Measurements from ENCODE around the gene RGS19.

Gene RGS19

GRCh38 chr20:64027981-64028685 is 51.2 kb downstream of the RGS19 start:
- POLR2A ChIA-PET, result no interaction called here
- H3K4me3 ChIP-seq (ENCODE audit: low read depth, low read length), result no peak overlapping the region
- DNase-seq (ENCODE audit: low read depth, low spot score), result no peak
- no peak for TF ChIP-seq CTCF (IDR thresholded peaks at IDR 0.05; ENCODE audit: insufficient read depth, low read length, missing control alignments)
- CTCF ChIA-PET, result interaction anchor here (0.7 to 4.8 kb wide), 3 partner anchors 11 to 47 kb away, joined by 4 to 32 read pairs (median 4); partner anchors contain the start of gene PRPF6

GRCh38 chr20:64025826-64026412 is 53.4 kb downstream of the RGS19 start:
- CTCF ChIA-PET, result interaction anchor here (1.3 to 4.8 kb wide), 3 partner anchors 13 to 94 kb away, joined by 3 to 32 read pairs (median 4); no protein-coding TSS in a partner anchor
- no peak for TF ChIP-seq CTCF (IDR thresholded peaks at IDR 0.05; ENCODE audit: insufficient read depth, low read length, missing control alignments)
- no peak overlapping the region for H3K4me3 ChIP-seq (ENCODE audit: low read depth, low read length)
- POLR2A ChIA-PET, result no interaction called here
- no peak for DNase-seq (ENCODE audit: low read depth, low spot score)

GRCh38 chr20:64025101-64025825 is 54.1 kb downstream of the RGS19 start:
- no peak for TF ChIP-seq CTCF (IDR thresholded peaks at IDR 0.05; ENCODE audit: insufficient read depth, low read length, missing control alignments)
- H3K4me3 ChIP-seq (ENCODE audit: low read depth, low read length), result no peak overlapping the region
- POLR2A ChIA-PET, result no interaction called here
- DNase-seq (ENCODE audit: low read depth, low spot score), result no peak
- CTCF ChIA-PET, result interaction anchor here (1.3 to 4.8 kb wide), 3 partner anchors 14 to 95 kb away, joined by 3 to 32 read pairs (median 4); no protein-coding TSS in a partner anchor

GRCh38 chr20:64024141-64024990 is 55.0 kb downstream of the RGS19 start:
- CTCF ChIA-PET, result interaction anchor here (1.3 to 4.8 kb wide), 3 partner anchors 15 to 96 kb away, joined by 3 to 32 read pairs (median 4); no protein-coding TSS in a partner anchor
- H3K4me3 ChIP-seq (ENCODE audit: low read depth, low read length), result no peak overlapping the region
- POLR2A ChIA-PET, result no interaction called here
- TF ChIP-seq CTCF (IDR thresholded peaks at IDR 0.05; ENCODE audit: insufficient read depth, low read length, missing control alignments), result no peak
- DNase-seq (ENCODE audit: low read depth, low spot score), result no peak

GRCh38 chr20:64023361-64024140 is 55.8 kb downstream of the RGS19 start:
- no peak overlapping the region for H3K4me3 ChIP-seq (ENCODE audit: low read depth, low read length)
- CTCF ChIA-PET, result interaction anchor here (1.6 kb wide), 1 partner anchor 16 kb away, joined by 10 read pairs; no protein-coding TSS in a partner anchor
- TF ChIP-seq CTCF (IDR thresholded peaks at IDR 0.05; ENCODE audit: insufficient read depth, low read length, missing control alignments), result no peak
- POLR2A ChIA-PET, result no interaction called here
- DNase-seq (ENCODE audit: low read depth, low spot score), result no peak

All from AG04449 (cell line).